ENCODE measurements around the gene TNP2.

TNP2 gene

GRCh38 chr16:11254913-11255736 is 14.0 kb downstream of the TNP2 start:
- DNase-seq: no peak

GRCh38 chr16:11253995-11254912 is 14.9 kb downstream of the TNP2 start:
- no peak for DNase-seq

- DNase-seq: no peak
These were observed 15.8 kb downstream of the TNP2 start for GRCh38 chr16:11253009-11253994.

- no peak for DNase-seq
These were observed 16.6 kb downstream of the TNP2 start for GRCh38 chr16:11252482-11252931.

- peak; percentile 45 for DNase-seq
These were observed 17.3 kb downstream of the TNP2 start for GRCh38 chr16:11251525-11252481.

GRCh38 chr16:11250786-11251524 is 18.2 kb downstream of the TNP2 start:
- DNase-seq: no peak

GRCh38 chr16:11250091-11250785 is 18.9 kb downstream of the TNP2 start:
- DNase-seq: no peak

GRCh38 chr16:11249233-11250061 is 19.7 kb downstream of the TNP2 start:
- no peak for DNase-seq

GRCh38 chr16:11248133-11248532 is 21.0 kb downstream of the TNP2 start:
- DNase-seq: no peak

DNA sequence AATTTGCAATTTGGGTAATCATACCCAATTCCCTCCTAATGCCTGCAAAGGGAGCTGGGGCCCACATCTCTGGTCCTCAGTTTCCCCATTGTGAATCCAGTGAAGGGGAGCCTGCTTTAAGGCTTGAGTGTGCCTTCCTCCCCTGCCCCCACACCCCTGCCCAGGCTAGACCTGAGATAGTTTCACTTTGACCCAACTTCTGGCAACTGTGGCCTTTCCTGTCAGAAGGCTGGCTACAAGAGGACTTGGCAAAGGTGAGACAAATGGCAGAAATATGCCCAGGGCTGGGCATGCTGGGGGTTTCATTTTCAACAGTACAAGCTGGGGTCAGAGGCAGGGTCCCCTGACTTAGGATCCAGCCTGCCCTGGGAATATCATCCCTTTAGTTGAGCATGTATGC is 23.1 kb downstream of the TNP2 start:
- no peak for DNase-seq

GRCh38 chr16:11245222-11245737 is 23.8 kb downstream of the TNP2 start:
- no peak for DNase-seq

DNA sequence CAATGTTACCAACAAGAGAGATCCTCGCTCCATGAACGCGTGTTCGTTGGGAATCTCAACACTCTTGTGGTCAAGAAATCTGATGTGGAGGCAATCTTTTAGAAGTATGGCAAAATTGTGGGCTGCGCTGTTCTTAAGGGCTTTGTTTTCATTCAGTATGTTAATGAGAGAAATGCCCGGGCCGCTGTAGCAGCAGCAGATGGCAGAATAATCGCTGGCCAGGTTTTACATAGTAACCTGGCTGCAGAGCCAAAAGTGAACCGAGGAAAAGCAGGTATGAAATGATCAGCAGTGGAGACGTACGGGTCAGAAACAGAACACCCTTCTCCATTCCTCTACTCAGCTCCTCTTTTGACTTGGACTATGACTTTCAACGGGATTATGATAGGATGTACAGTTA is 26.5 kb downstream of the TNP2 start:
- DNase-seq: no peak

GRCh38 chr16:11241480-11242204 is 27.5 kb downstream of the TNP2 start:
- DNase-seq: no peak

- no peak for DNase-seq
These were observed 28.3 kb downstream of the TNP2 start for GRCh38 chr16:11240636-11241473.

GRCh38 chr16:11239644-11240632 is 29.2 kb downstream of the TNP2 start:
- no peak for DNase-seq
